Tibial nerve (tissue), 4 donors: ENCODE results near the gene AKAP5.

Experiments
- CTCF ChIP-seq, 5 experiments: fragments of 200-600 bp in 3 of 5; fragments of 450-650 bp in 2 of 5; sonication (generic) in 3 of 5; IDR thresholded peaks; one replicate each; pipeline ENCODE4 v1.5.1; 2016 to 2019; ENCODE audit warnings: antibody characterized with exemption in 5 of 5, mild to moderate bottlenecking in 3 of 5, moderate library complexity in 2 of 5
- EP300 ChIP-seq, 2 donors: sonication (generic); formaldehyde crosslinking; IDR thresholded peaks; one replicate each; pipeline ENCODE4 v1.6.1; 2017; ENCODE audit warnings: antibody characterized with exemption in 2 of 2, mild to moderate bottlenecking in 1 of 2
- POLR2A ChIP-seq, 2 donors: fragments of 450-650 bp; IDR thresholded peaks; one replicate each; pipeline ENCODE4 v1.6.1; 2017; ENCODE audit warnings: antibody characterized with exemption in 2 of 2, mild to moderate bottlenecking in 2 of 2, moderate library complexity in 2 of 2

- TF ChIP-seq CTCF (IDR thresholded peaks at IDR 0.05) (no peak), EP300 (IDR thresholded peaks at IDR 0.05) (no peak), POLR2A (IDR thresholded peaks at IDR 0.05) (no peak)
Measured at GRCh38 chr14:64450255-64450654, 15.0 kb upstream of the AKAP5 start.
